Cerebellar nuclear complex (tissue), 1 donor: ENCODE data around the gene PTCH1.
A peak's percentile ranks its signal among the peaks of the same experiment; 100 is the strongest.

Experiments used
- DNase-seq, 2 experiments: peaks; one replicate each; lab custom pipeline; 2025; lab: John Stamatoyannopoulos, UW

PTCH1 gene

DNA sequence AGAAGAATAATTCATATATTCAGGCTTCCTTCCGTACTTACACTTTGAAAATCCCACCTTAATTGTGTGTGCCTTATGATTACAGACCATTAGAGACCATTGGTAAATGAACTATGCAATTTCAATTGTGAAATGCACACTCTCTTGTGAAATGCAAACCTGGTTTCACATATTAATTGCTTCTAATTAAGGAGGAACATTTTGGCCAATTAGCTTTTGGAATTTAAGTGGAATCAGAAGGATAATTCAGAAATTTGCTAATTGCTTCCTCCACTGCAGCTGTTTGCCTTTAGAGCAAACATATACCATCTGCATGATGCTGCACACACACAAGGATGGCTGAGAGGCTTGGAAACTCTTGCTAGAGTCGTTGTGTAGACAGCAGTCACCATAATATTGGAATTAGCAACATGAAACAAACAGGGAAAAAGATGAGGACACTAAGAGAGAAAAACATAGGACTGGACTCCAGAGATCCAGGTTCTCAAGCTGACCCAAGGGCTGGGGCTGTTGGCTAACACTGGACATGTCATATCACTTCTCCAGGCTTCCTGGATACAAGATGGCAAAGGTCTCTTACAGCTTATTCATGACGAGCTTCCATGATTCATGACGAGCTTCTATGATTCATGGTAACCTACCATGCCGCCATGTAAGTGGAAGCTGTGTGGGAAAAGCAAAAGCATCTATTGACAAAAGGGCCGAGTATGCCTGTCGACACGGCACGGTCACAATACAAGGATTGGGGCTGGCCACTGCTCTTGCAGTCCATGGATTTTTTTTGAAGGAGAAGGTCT, 78.0 kb downstream of the PTCH1 start:
- DNase-seq = no peak

DNA sequence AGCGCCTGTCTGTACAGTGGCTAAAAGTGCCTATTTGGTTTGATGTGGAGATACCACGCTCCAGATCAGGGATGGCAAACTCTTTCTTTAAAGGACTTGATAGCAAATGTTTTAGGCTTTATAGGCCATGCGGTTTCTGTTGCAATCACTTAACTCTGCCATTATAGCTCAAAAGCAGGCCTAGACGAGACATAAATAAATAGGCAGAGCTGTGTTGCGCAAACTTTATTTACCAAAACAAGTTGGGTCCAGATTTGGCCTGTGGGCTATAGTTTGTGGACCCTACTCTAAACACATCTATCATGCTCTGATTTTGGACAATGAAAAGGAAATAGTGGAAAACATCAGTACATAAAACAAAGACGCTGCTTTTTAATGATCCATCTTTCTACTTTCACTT, 79.2 kb downstream of the PTCH1 start:
- DNase-seq = no peak

DNA sequence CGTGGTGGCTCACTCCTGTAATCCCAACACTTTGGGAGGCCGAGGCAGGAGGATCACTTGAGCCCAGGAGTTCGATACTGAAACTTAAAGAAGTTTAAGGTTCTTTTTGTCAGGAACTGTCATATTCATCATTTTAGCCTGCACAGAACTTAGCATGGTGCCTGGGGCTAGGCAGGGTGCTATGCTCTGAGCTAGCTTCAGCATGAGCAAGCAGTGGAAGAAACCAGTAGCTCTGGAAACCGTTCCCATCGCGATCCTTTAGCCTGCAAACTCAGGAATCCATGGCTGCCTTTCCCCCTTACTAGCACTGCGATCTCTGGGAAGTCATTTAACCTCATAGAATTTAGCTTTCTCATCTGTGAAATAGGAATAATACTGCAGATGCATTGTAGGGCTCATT, 80.4 kb downstream of the PTCH1 start:
- no peak for DNase-seq

DNA sequence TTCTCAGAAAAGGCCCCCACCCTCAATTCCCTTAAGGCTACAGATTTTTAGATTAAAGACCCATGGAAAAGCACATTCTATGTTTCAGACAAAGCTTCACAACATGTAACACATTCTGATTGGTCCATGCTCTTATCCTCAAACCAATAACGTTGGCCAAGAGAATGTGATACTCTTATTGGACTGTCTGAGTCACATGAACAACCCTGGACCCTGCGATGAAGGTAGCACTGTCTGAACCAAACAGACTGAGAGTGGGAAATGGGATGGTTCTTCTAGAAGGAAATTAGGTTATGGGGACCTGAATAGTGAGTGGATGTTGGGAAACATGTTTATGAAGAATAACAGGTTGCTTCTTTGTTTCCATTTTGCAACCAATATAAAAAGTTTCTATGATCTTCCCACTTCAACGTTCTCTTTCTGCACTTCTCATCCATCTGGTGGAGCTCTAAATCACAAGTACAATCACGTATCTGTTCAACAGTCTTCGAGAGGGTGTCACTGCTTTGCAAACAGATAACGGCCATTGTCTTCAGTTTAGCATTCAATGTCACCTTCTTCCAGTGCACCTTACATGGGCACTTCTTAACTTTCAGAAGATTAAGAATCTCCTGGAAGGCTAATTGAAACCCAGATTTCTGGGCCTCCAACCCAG, 81.6 kb downstream of the PTCH1 start:
- DNase-seq = no peak

DNA sequence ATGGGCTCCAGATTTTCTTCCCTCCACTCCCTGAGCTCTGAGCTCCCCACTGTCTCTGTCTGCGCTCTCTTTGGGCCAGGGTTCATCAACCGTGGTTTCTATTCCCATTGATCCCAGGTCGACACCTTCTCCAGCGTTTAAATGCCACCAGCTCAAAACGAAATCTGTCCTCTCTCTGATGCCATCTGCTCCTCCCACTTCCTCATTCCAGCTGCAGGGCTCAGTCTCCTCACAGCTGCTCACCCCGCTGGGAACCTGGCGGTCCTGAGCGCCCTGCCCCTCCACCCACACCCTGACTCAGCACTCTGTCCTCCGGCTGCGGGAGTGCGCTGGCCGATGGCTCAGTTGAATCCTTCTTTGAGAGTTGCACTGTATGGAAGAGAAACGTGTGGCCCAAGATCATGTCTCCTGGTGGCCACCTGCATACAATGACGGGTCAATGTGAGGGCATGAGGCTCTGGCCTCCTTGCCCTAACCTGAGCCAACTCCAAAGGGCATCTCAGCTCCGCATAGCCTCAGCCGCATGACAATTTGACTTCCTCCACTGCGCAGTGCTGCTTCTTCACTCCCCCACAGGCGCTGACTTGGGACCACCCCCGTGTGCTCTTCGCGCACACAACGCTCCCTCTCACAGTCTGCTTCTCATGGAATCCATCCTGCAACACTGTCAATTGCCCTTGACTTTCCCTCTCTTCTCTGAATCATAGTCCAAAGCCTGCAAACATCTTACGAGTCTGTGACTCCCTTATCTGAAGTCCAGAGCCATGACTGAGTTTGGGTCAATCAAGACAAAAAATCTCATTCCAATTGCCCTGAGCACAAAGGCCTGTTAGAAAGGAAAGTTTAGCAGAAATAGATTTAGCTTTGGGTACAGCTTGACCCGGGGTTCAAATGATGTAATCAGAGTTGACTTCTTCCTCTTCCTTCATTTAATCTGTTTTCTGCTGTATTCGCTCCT, 82.4 kb downstream of the PTCH1 start:
- no peak for DNase-seq

DNA sequence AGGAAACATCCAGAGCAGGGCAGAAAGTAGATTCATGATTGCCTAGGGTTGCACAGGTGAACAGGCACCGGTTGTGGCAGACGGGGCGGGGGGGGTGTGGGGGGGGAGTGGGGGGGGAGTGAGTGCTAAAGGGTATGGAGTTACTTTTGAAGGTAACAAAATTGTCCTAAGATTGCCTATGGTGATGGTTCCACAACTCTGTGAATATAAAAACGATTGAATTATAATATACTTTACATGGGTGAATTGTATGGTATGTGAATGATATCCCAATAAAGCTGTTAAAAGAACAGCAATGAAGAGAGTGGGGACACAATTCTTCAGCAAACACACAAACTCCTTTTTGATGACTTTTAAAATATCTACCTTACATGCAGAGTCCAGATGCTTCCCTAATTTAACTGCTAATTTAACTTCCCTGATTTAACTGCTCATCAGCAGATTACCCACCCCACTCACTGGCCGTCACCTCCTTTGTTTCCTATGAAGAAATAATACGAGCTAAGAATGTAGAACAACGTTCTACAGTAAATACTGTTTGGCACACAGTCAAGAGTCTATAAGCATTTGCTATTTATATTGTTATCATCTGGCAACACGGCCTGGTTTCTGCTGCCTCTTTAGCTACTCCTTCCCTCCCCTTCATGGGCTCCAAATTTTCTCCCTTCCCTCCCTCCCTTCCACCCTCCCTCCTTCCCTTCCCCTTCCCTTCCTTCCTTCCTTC, 83.5 kb downstream of the PTCH1 start:
- DNase-seq = no peak

DNA sequence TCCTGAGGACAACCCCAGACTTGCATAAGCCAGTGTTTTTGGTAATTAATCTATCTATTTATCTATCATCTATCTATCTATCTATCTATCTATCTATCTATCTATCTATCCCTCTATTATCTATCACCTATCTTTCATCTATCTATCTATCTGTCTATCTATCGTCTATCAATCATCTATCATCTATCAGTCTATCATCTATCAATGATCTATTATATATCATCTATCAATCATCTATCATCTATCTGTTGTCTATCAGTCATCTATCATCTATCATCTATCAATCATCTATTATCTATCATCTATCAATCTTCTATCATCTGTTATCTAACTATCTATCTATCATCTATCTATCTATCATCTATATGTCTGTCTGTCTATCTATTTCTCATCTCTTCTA, 85.5 kb downstream of the PTCH1 start:
- no peak for DNase-seq

DNA sequence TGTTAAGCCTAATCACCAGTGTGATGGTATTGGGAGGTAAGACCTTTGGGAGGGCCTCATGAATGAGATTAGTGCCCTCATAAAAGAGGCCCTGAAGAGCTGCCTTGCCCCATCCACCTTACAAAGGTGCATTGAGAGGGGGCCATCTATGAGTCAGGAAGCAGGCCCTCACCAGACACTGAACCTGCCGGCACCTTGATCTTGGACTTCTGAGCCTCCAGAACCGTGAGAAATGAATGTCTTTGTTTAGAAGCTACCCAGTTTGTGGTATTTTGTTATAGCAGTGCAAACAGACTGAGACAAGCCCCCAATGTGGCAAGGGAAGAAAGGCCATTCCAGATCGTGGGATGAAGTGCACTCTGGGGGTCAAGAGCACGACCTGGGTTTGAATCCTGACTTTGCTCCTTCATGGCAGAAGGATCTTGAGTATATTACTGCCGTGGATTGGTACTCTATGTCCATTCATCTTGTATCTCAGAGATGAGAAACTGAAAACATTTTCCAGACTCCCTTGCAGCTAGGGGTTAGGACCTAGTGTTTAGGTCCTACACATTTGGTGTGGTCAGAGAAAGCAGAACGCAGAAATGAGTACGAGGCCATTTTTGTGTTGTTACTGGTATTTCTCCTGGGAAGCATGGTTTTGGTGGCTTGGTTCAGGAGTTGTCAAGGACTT, 86.7 kb downstream of the PTCH1 start:
- no peak for DNase-seq

GRCh38 chr9:95429096-95429495, 87.7 kb downstream of the PTCH1 start:
- DNase-seq = no peak

- peak in 1 of 2 experiments; percentile 1 for DNase-seq
Observed at GRCh38 chr9:95425910-95426551, 90.7 kb downstream of the PTCH1 start.

- DNase-seq = no peak
Observed at GRCh38 chr9:95422650-95423049, 94.1 kb downstream of the PTCH1 start.

- no peak for DNase-seq
Observed at GRCh38 chr9:95420518-95420917, 96.3 kb downstream of the PTCH1 start.

DNA sequence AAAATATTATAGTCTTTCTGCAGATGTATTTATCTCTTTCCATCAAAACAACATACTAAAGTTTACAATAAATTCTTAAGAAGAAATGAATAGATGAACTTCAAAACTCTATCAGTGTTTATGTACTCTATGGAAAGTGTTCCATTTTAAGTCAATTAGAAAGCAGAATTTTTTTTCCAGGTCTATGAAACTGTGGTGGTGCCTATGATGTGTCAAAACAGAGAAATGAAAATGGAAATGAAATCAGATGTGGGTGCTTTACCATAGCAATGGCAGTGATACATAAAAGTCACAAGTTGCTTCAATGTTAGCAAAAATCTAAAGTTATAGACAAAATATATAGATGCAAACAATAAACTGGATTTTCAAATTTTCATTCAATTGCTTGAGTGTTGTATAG, 97.3 kb downstream of the PTCH1 start:
- no peak for DNase-seq

DNA sequence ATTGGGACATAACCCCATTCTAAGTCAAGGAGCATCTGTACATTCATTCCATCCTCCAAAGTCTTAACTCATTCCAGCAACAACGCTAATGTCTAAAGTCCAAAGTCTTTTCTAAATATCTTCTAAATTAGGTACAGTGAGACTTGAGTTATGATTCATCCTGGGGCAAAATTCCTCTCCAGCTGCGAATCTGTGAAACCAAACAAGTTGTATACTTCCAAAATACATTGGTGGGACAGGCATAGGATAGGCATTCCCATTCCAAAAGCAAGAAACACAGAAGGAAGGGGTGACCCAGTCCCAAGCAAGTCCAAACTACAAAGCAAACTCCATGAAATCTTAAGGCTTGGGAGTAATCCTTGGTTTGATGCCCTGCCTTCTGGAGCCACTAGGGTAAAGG, 101.6 kb downstream of the PTCH1 start:
- no peak for DNase-seq

DNA sequence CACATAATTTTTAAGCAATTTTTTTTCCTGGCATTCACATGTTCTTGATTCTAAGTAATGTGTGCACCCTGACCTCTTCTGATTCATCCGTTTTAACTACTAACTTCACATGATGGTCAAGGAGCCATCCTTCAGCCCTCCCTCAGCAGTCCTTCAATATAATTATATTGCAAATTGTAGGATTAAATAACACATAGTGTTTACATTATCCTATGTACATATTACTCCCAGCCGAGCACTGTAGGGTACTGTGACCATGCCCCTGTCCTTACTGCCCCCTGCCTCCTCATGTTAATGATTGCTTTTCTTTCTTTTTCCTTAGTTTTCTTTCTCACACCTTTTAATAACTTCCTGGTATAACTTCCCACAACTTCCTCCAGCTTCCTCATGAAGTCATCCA, 103.0 kb downstream of the PTCH1 start:
- no peak for DNase-seq

DNA sequence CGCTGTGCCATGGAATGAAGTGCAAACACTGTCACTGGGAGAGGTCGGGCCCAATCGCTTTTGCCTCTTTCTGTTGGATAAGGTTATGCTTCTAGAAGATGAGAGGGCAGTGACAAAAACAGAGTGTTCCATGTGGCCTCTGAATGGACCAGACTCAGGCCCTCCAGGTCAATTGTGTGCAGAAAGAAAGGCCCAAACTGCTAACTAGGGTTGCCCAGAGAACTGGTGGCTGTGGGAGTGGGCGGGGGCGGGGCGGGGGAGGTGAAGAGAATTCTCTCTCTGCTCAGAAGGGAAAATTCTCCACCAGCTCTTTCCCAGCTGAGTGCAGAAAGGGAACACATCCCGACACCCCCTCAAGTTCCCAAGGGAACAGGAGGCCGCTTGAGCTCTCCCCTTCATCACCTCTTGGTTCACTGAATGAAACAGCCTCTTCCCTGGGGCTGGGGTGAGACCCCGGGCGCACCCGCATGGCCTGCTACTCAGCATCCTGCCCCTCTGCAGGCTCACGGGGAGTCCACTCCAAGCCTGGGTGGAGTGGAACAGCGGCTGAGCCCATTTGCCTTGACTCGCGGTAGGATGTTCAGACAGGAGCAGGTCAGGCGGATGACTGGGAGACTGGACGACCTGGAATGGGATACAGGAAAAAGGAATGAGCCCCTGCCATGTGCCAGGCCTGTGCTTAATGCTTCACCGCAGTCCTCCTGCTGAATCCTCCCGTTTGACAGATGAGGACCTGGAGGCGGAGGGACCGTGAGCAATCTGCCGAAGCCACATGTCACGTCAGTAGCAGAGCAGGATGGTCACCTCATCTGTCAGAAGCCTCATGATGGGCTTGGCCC, 105.5 kb downstream of the PTCH1 start:
- DNase-seq = no peak

GRCh38 chr9:95409650-95410426, 106.9 kb downstream of the PTCH1 start:
- DNase-seq = no peak

GRCh38 chr9:95407524-95407923, 109.2 kb downstream of the PTCH1 start:
- no peak for DNase-seq

DNA sequence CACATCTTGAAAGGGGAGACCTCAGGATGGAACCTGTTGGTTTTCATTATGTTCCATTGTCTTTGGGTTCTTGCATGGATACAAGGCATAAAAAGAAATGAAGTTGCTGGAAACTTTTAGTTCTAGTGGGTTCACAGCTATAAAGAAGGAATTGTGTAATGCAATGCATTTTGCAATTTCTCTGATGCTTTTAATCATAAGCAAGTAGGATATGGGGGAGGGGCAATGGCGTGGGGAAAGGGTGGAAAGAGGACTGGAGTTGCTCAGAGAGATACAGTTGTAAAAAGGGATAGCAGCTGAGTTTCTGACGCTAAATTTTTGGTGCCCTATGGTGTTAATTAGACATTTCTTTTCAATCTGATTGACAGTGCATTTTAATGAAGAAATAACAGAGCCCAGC, 110.7 kb downstream of the PTCH1 start:
- no peak for DNase-seq
